BLaER1 (cell line): ENCODE data around the gene PADI3.

ENCODE experiments used
- H3K27ac ChIP-seq: shearing (Covaris generic); formaldehyde crosslinking; 2 replicates; pipeline ENCODE4 v1.8.1; 2022
- H3K27me3 ChIP-seq: shearing (Covaris generic); formaldehyde crosslinking; 2 replicates; pipeline ENCODE4 v1.8.1; 2022
- H3K36me3 ChIP-seq: shearing (Covaris generic); formaldehyde crosslinking; 2 replicates; pipeline ENCODE4 v1.8.1; 2022
- H3K4me1 ChIP-seq: shearing (Covaris generic); formaldehyde crosslinking; 2 replicates; pipeline ENCODE4 v1.8.1; 2022
- H3K4me2 ChIP-seq: shearing (Covaris generic); formaldehyde crosslinking; 2 replicates; pipeline ENCODE4 v1.8.1; 2022
- H3K4me3 ChIP-seq: shearing (Covaris generic); formaldehyde crosslinking; 2 replicates; pipeline ENCODE4 v1.8.1; 2022
- H3K9ac ChIP-seq: shearing (Covaris generic); formaldehyde crosslinking; 2 replicates; pipeline ENCODE4 v1.8.1; 2022
- H3K9me3 ChIP-seq: shearing (Covaris generic); formaldehyde crosslinking; 2 replicates; pipeline ENCODE4 v1.8.1; 2022
- H4K20me1 ChIP-seq: shearing (Covaris generic); formaldehyde crosslinking; 2 replicates; pipeline ENCODE4 v1.8.1; 2022
- Cebpa-rat ChIP-seq: shearing (Covaris generic); IDR thresholded peaks from 2 replicates; pipeline ENCODE4 v1.8.1; 2022

The PADI3 gene

GRCh38 chr1:17207540-17207939 is 41.4 kb upstream of the PADI3 start:
- Histone ChIP-seq H3K27ac (peak overlapping the region; percentile 64), H4K20me1 (0 out of 2 replicates have a peak, but pooled peaks cover 2% of the 10 kb centered on the region), H3K4me1 (peaks cover 67% of the 10 kb centered on the region), H3K27me3 (no peaks in the 10 kb centered on the region), H3K4me3 (peak overlapping the region; percentile 34; the same call in 1 of the 2 replicates), H3K36me3 (no peaks in the 10 kb centered on the region), H3K9ac (peak overlapping the region; percentile 50; the same call in 1 of the 2 replicates), H3K4me2 (peak overlapping the region; percentile 96), H3K9me3 (no peaks in the 10 kb centered on the region)
- no peak for TF ChIP-seq Cebpa-rat

- H4K20me1 ChIP-seq, result 0 out of 2 replicates have a peak, but pooled peaks cover 7% of the 10 kb centered on the region
- H3K9ac ChIP-seq, result no peak overlapping the region
- H3K4me3 ChIP-seq, result 0 out of 2 replicates have a peak overlapping the region, but pooled peaks have one; percentile 34
- H3K27me3 ChIP-seq, result 0 out of 2 replicates have a peak, but pooled peaks cover under 1% of the 10 kb centered on the region
- peaks cover 71% of the 10 kb centered on the region for H3K4me1 ChIP-seq
- H3K27ac ChIP-seq, result peak overlapping the region; percentile 64
- H3K4me2 ChIP-seq, result peak overlapping the region; percentile 96
- no peaks in the 10 kb centered on the region for H3K9me3 ChIP-seq
- no peaks in the 10 kb centered on the region for H3K36me3 ChIP-seq
- TF ChIP-seq Cebpa-rat, result no peak
Observed at GRCh38 chr1:17207966-17208418, 40.9 kb upstream of the PADI3 start.

DNA sequence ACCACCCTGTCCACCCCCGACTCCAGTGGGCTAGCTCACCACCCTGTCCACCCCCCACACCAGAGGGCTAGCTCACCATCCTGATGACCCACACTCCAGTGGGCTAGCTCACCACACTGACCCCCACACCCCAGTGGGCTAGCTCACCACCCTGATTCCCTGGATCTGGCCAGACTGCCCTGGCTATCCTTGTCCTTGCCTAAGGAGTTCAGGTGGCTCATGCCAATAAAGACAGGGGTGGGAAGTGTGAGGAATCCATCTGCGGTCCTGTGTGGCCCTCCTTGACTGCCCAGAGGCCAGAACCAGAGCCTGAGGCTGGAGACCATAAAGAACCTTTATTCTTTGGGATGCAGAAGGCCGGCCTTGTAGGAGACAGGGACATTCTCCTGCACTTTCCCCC is 40.4 kb upstream of the PADI3 start:
- Histone ChIP-seq H3K9ac (no peak overlapping the region), H3K4me3 (no peak overlapping the region), H3K27ac (peak overlapping the region; percentile 64; the same call in 1 of the 2 replicates), H4K20me1 (peaks cover 12% of the 10 kb centered on the region; the same call in 1 of the 2 replicates), H3K9me3 (no peaks in the 10 kb centered on the region), H3K36me3 (no peaks in the 10 kb centered on the region), H3K4me1 (peaks cover 77% of the 10 kb centered on the region), H3K27me3 (peaks cover 6% of the 10 kb centered on the region; the same call in 1 of the 2 replicates), H3K4me2 (peak overlapping the region; percentile 96)
- no peak for TF ChIP-seq Cebpa-rat

DNA sequence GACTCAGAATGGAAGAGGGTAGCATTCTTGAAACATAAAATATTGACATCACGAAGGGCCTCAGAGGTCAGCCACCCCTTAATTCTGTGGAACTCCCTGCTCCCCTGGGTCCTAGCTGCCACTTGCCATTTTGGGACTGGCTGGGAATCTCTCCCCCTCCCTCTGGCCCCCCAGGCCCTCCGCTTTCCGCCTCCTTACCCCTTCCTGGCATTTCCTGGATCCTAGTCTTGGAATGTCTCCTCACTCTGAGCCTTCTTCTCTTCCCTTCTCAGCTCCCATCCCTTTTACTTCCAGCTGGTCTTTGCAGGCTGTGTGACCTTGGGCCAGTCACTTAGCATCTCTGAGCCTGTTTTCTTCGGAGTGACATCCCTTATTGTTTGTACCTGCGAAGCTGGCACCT is 39.5 kb upstream of the PADI3 start:
- H3K4me1 ChIP-seq, result peaks cover 85% of the 10 kb centered on the region
- H3K4me3 ChIP-seq, result no peak overlapping the region
- no peak overlapping the region for H3K9ac ChIP-seq
- no peaks in the 10 kb centered on the region for H3K9me3 ChIP-seq
- H4K20me1 ChIP-seq, result peaks cover 18% of the 10 kb centered on the region; the same call in 1 of the 2 replicates
- no peaks in the 10 kb centered on the region for H3K36me3 ChIP-seq
- H3K4me2 ChIP-seq, result peak overlapping the region; percentile 96
- TF ChIP-seq Cebpa-rat, result no peak
- peaks cover 11% of the 10 kb centered on the region; the same call in 1 of the 2 replicates for H3K27me3 ChIP-seq
- no peak overlapping the region for H3K27ac ChIP-seq

DNA sequence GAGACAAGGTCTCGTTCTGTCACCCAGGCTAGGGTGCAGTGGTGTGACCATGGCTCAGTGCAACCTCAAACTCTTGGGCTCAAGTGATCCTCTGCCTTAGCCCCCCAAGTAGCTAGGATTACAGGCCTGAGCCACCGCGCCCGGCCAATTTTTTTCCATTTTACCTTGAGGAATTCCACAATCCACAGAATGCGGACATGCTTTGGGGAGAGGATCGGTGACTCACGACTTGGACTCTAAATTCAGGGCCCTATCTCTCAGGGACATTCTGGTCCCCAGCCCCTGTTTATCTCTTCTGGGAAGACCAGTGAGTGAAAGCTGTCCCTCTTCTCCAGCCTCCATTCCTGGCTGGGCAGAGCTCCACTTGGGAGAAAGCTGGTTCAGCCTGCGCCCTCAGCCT is 38.7 kb upstream of the PADI3 start:
- Histone ChIP-seq H3K9ac (no peak overlapping the region), H3K9me3 (no peaks in the 10 kb centered on the region), H3K4me3 (no peak overlapping the region), H3K36me3 (no peaks in the 10 kb centered on the region), H4K20me1 (peaks cover 18% of the 10 kb centered on the region; the same call in 1 of the 2 replicates), H3K27ac (no peak overlapping the region), H3K27me3 (peaks cover 11% of the 10 kb centered on the region; the same call in 1 of the 2 replicates), H3K4me2 (peak overlapping the region; percentile 57), H3K4me1 (peaks cover 93% of the 10 kb centered on the region)
- TF ChIP-seq Cebpa-rat, result no peak

- no peak for TF ChIP-seq Cebpa-rat
- Histone ChIP-seq H3K4me3 (no peak overlapping the region), H3K9ac (no peak overlapping the region), H3K9me3 (no peaks in the 10 kb centered on the region), H3K27ac (no peak overlapping the region), H3K27me3 (peaks cover 11% of the 10 kb centered on the region; the same call in 1 of the 2 replicates), H3K4me2 (peak overlapping the region; percentile 92), H3K4me1 (peaks cover 94% of the 10 kb centered on the region), H4K20me1 (peaks cover 18% of the 10 kb centered on the region; the same call in 1 of the 2 replicates), H3K36me3 (no peaks in the 10 kb centered on the region)
Observed at GRCh38 chr1:17211377-17211776, 37.5 kb upstream of the PADI3 start.

DNA sequence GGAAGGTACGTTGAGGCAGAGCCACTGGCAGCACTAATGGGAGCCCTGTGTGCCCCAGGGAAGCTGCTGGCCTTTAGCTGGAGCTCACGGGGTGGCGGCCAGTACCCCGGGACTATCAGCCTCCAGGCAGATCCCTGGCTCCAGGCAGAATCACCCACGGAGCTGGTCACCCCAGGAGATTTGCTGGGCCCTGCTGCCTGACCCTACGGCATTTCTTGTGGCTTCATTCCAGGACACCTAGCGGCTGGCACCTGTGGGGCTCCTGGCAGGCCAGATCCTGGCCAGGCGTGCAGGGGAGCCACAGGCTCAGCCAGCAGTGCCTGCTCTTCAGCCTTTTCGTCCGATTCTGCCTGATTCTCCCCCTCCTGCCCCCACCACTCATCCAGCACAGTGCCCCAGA is 36.9 kb upstream of the PADI3 start:
- no peaks in the 10 kb centered on the region for H3K9me3 ChIP-seq
- peaks cover 18% of the 10 kb centered on the region; the same call in 1 of the 2 replicates for H4K20me1 ChIP-seq
- peak overlapping the region; percentile 92 for H3K4me2 ChIP-seq
- TF ChIP-seq Cebpa-rat, result no peak
- peaks cover 11% of the 10 kb centered on the region; the same call in 1 of the 2 replicates for H3K27me3 ChIP-seq
- no peak overlapping the region for H3K27ac ChIP-seq
- H3K4me1 ChIP-seq, result peaks cover 88% of the 10 kb centered on the region
- H3K9ac ChIP-seq, result no peak overlapping the region
- H3K4me3 ChIP-seq, result no peak overlapping the region
- no peaks in the 10 kb centered on the region for H3K36me3 ChIP-seq

GRCh38 chr1:17212487-17213121 is 36.3 kb upstream of the PADI3 start:
- peaks cover 82% of the 10 kb centered on the region for H3K4me1 ChIP-seq
- no peak for TF ChIP-seq Cebpa-rat
- peaks cover 18% of the 10 kb centered on the region; the same call in 1 of the 2 replicates for H4K20me1 ChIP-seq
- H3K9me3 ChIP-seq, result no peaks in the 10 kb centered on the region
- no peaks in the 10 kb centered on the region for H3K36me3 ChIP-seq
- H3K27me3 ChIP-seq, result peaks cover 11% of the 10 kb centered on the region; the same call in 1 of the 2 replicates
- no peak overlapping the region for H3K27ac ChIP-seq
- 0 out of 2 replicates have a peak overlapping the region, but pooled peaks have one; percentile 14 for H3K4me3 ChIP-seq
- H3K9ac ChIP-seq, result no peak overlapping the region
- H3K4me2 ChIP-seq, result peak overlapping the region; percentile 92

GRCh38 chr1:17213148-17213781 is 35.6 kb upstream of the PADI3 start:
- no peak for TF ChIP-seq Cebpa-rat
- Histone ChIP-seq H3K4me1 (peaks cover 76% of the 10 kb centered on the region), H3K9ac (no peak overlapping the region), H3K9me3 (no peaks in the 10 kb centered on the region), H3K36me3 (no peaks in the 10 kb centered on the region), H4K20me1 (peaks cover 18% of the 10 kb centered on the region; the same call in 1 of the 2 replicates), H3K27me3 (peaks cover 11% of the 10 kb centered on the region; the same call in 1 of the 2 replicates), H3K27ac (no peak overlapping the region), H3K4me2 (peak overlapping the region; percentile 92), H3K4me3 (no peak overlapping the region)

GRCh38 chr1:17213782-17214148 is 35.1 kb upstream of the PADI3 start:
- TF ChIP-seq Cebpa-rat, result no peak
- Histone ChIP-seq H3K9me3 (no peaks in the 10 kb centered on the region), H3K4me3 (no peak overlapping the region), H3K27me3 (peaks cover 11% of the 10 kb centered on the region; the same call in 1 of the 2 replicates), H3K36me3 (no peaks in the 10 kb centered on the region), H4K20me1 (peaks cover 18% of the 10 kb centered on the region; the same call in 1 of the 2 replicates), H3K27ac (no peak overlapping the region), H3K4me2 (peak overlapping the region; percentile 92), H3K9ac (no peak overlapping the region), H3K4me1 (peaks cover 71% of the 10 kb centered on the region)
